HG03571 (cell line): Measurements from ENCODE around the gene TCHP.

Experiments
- ATAC-seq: cut with Tn5 transposase; IDR thresholded peaks from one replicate; pipeline ENCODE4 v1.9.1; 2021; ENCODE audit not compliant: unreplicated experiment

The TCHP gene

GRCh38 chr12:109932878-109933503 lies 32.9 kb downstream of the TCHP start:
- no peak for ATAC-seq

DNA sequence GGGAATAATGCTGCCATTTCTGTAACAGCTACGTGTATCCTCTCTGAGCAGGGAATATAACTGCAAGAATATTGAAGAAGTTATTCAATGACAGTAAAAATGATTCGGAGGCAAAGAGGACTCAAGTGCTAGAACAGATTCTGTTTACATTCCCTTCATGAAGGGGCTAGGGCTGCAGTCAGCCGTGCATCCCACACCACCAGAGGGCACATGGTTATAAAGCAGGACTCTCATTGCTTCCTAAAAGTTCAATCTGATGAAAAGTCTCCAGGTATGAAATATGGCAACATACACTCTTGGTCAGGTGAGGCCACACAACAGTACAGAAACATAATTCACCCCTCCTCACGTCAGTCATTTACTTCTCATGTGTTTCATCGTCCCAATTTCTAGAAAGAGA lies 34.0 kb downstream of the TCHP start:
- no peak for ATAC-seq

DNA sequence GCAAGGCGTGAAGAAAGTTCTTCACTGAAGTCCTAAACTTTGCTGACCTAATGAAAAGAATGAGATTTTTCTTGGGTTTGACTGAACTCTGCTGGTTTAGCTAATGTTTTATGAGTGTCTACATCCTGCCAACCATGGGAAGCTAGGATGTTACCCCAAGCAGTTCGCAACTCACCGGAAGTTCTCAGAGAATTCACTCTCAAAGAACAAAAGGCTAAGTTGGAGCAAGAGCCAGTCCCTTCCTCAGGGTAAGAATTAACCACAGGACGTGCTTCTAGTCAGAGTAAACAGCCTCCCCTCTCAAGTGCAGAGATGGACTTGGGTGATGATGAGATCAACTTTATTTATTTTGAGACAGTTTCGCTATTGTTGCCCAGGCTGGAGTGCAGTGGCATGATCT lies 37.3 kb downstream of the TCHP start:
- no peak for ATAC-seq

GRCh38 chr12:109938947-109939346 lies 38.9 kb downstream of the TCHP start:
- ATAC-seq = no peak

GRCh38 chr12:109939504-109939903 lies 39.4 kb downstream of the TCHP start:
- no peak for ATAC-seq

DNA sequence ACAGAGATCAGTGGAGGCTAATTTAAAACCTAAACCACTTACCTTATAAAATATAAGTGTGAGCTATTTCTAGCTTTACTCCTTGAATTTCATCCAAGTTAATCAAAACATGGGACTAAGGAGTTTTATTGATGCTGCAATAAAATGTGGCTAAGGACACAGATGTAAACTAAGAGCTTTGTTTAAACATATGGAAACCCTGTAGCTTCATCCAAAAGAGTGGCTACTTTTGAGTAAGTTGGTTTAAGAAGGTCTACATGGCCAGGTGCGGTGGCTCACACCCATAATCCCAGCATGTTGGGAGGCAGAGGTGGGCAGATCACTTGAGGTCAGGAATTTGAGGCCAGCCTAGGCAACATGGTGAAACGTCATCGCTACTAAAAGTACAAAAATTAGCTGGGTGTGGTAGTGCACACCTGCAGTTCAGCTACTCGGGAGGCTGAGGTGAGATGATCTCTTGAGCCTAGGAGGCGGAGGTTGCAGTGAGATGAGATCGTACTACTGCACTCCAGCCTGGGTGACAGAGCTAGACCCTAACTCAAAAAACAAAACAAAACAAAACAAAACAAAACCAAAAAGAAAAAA lies 40.4 kb downstream of the TCHP start:
- no peak for ATAC-seq

- no peak for ATAC-seq
Measured at GRCh38 chr12:109943811-109944210, 43.7 kb downstream of the TCHP start.

GRCh38 chr12:109944561-109945359 lies 44.7 kb downstream of the TCHP start:
- no peak for ATAC-seq

GRCh38 chr12:109946505-109946904 lies 46.4 kb downstream of the TCHP start:
- ATAC-seq = no peak

- ATAC-seq = no peak
Measured at GRCh38 chr12:109946913-109947312, 46.8 kb downstream of the TCHP start.

DNA sequence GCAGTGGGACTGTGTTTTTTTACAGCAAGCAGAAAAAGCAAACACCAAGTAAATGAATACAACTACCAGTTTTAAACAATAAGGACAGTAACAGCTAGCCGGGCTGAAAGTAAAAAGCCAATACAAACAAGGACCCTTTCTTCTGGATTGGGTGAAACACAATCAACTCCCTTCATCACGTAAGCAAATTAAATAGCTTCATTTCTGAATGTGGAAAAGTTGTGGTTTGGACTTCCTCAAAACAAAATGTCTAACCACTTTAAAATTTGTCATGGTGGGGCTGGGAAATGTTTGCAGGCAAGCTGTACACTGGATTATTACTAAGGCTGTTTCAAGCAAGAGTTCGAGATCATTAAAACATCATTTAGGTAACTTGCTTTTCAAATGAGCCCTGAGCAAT lies 47.4 kb downstream of the TCHP start:
- ATAC-seq = no peak

- ATAC-seq = no peak
Measured at GRCh38 chr12:109948368-109948767, 48.3 kb downstream of the TCHP start.

GRCh38 chr12:109949089-109949488 lies 49.0 kb downstream of the TCHP start:
- no peak for ATAC-seq

GRCh38 chr12:109950625-109951024 lies 50.6 kb downstream of the TCHP start:
- no peak for ATAC-seq

GRCh38 chr12:109951136-109951535 lies 51.1 kb downstream of the TCHP start:
- no peak for ATAC-seq

DNA sequence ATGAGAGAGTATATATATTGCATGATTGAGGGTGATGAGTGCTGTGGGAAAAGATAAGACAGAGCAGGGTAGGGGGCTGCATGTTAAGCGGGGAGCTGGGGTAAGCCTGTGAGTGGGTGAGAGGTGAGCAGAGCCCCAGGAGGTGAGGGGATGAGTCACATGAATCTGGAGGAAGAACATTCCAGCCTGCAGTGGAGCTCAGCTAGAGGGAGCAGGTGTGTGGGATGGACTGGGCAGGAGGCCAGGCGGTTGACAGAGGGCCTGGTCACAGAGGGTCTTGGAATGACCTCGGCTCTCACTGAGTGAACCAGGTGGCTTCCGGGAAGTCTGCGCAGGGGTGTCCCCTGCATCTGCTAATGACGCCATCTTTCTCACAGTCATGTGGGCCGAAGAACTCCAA lies 51.7 kb downstream of the TCHP start:
- no peak for ATAC-seq

DNA sequence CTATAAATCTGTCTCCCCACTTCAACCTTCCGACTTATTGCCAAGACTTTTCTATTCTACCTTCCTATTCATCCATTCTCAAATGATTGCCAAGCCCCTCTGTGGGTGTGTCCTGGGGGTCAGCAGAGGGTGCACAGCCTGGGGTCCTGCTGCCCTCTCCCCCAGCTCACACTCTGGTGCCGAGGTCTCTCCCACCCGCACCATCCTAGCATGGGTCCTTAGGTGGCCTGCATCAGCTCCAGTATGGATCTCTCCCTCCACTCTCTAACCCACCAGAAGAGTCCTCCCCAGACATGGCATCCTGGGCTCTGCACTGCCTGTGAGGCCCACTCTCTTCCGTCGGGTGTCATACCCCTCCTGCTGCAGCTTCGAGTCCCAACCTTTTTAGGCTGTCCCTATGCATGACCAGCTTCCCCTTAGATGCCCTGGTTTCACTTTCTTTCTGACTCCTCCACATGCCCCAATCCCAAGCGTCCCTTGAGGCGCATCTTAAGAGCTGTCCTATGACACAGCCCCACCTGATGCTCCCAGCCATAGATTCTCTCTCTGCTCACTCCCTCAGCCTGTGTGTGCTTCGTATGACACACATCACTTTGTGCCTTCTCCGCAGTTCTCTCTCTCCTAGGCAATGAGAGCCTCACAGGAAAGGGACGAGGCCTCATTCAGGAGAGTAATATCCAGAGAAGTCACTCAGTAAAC lies 52.2 kb downstream of the TCHP start:
- ATAC-seq = no peak

DNA sequence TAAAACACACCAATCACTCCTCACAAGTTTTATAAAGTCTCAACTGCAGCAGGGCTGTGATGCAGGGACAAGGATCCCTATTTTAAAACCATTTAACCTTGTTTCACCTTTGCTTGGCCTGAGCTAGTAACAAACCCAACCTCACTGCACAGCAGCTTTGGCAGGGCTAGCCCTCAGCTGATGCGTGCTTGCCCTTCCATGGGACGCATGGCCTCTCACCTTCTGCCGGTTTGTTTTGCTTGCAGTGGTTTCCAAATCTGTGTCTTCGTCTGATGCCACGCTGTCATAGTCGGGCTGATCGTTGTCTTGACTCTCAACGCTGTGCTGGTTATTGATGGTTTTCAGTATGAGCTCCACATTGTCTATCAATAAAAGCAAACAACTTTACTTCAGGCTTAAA lies 52.8 kb downstream of the TCHP start:
- no peak for ATAC-seq

- ATAC-seq = no peak
Measured at GRCh38 chr12:109953656-109954055, 53.6 kb downstream of the TCHP start.

- ATAC-seq = no peak
Measured at GRCh38 chr12:109958374-109958773, 58.3 kb downstream of the TCHP start.

- ATAC-seq = no peak
Measured at GRCh38 chr12:109959411-109960093, 59.5 kb downstream of the TCHP start.
